22Rv1 (cell line): ENCODE measurements around the gene ZBTB48.

Source experiments
- CTCF ChIP-seq: fragments of 450-650 bp; IDR thresholded peaks from 2 replicates; pipeline ENCODE4 v1.5.1; 2017; ENCODE audit warnings: mild to moderate bottlenecking
- ZFX ChIP-seq: fragments of 450-650 bp; IDR thresholded peaks from 2 replicates; pipeline ENCODE4 v1.6.1; 2017; ENCODE audit warnings: antibody characterized with exemption, borderline replicate concordance

DNA sequence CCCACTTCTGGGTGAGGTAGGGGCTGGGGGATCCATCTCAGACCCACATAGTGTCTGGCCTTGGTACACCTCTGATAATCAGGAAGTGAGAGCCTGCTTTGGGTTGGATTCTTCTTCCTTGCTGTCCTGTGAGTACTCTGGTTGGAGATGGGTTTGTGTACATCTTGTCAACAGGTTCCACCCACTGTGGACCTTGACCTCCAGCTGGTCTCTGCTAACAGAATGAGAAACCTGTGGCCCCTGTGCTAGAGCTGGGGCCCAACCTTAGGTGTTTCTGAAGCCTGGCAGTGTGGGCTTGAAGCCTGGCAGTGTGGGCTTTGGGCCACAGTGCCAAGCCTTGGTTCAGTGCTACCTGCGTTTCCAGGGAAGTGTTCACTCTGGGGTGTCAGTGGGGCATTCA is 2.6 kb downstream of the ZBTB48 start:
- no peak for TF ChIP-seq CTCF
- no peak for TF ChIP-seq ZFX
